ENCODE results near the gene AKAP8. TPM values are rescaled to one million over a fixed set of nuclear protein-coding genes. Genes with fewer than 3 reads are reported as not detected.

AKAP8 gene
- total and polyA plus RNA-seq, 2 experiments from 2014 or later, result 22.4 to 36.5 TPM

DNA sequence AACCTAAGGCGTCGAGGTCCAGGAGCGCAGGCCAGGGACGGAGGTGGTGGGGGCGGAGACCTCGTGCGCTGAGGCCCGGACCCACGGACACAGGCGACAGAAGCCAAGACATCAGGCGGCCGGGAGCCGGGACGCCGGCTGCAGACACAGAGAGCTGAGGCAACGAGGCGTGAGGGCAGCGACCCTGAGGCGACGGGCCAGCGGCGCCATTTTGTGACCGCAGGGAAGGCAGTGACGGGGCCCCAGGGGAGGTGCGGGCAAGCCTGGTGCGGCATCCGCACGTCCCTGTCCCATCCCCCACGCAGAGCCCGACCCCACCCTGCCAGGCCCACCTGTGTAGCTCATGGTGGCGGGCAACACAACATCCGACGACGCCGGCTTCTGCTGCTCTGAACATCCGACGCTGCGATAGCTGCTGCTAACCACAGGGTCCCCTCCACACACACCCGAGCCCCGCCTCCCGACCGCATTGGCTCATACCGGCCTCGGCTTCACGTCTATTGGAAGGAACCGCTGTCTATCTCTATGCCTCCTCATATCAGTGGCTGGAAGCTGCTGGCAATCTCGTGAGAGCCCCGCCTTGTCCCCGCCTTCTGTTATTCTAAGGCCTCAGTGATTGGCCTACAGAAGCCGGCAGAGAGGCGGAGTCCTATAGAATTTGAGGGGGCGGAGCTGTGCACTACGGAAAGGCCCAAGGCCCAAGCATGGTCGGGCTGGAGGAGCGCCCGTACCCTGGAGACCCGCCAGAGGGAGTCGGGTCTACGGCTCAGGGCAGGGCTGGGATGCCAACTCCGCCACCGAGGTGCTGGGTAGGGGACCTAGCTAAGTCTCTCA, 39.2 kb upstream of the AKAP8 start, which contains the start of gene AKAP8L:
AKAP8L (minus strand) TSS at position 410 of the 834 bp plus-strand sequence; CDS start at position 345, 65 bp downstream.
- Mint-ChIP-seq H3K4me1 (peaks cover 10% of the 10 kb centered on the region), H3K4me3 (peak within 1 kb of the TSS; percentile 95), H3K27ac (peak within 1 kb of the TSS; percentile 100), H3K36me3 (ENCODE audit: low read depth) (peaks cover 44% of the 10 kb centered on the region), H3K9me3 (no peaks in the 10 kb centered on the region; the same call in 1 of the 3 replicates), H3K27me3 (ENCODE audit: insufficient read depth, low read depth, poor library complexity) (peaks cover 11% of the 10 kb centered on the region)
- peaks cover 48% of the 10 kb centered on the region for H3K79me2 ChIP-seq (replicated peaks; ENCODE audit: insufficient read depth)
- TF ChIP-seq, protein P1, sequence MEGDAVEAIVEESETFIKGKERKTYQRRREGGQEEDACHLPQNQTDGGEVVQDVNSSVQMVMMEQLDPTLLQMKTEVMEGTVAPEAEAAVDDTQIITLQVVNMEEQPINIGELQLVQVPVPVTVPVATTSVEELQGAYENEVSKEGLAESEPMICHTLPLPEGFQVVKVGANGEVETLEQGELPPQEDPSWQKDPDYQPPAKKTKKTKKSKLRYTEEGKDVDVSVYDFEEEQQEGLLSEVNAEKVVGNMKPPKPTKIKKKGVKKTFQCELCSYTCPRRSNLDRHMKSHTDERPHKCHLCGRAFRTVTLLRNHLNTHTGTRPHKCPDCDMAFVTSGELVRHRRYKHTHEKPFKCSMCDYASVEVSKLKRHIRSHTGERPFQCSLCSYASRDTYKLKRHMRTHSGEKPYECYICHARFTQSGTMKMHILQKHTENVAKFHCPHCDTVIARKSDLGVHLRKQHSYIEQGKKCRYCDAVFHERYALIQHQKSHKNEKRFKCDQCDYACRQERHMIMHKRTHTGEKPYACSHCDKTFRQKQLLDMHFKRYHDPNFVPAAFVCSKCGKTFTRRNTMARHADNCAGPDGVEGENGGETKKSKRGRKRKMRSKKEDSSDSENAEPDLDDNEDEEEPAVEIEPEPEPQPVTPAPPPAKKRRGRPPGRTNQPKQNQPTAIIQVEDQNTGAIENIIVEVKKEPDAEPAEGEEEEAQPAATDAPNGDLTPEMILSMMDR (conservative IDR thresholded peaks at IDR 0.05; ENCODE audit: low read depth in 2 of 2), result peak; percentile 62 to 75
- no peak for TF ChIP-seq NANOG (IDR thresholded peaks at IDR 0.05; ENCODE audit: borderline replicate concordance)
- TF ChIP-seq, protein P2, sequence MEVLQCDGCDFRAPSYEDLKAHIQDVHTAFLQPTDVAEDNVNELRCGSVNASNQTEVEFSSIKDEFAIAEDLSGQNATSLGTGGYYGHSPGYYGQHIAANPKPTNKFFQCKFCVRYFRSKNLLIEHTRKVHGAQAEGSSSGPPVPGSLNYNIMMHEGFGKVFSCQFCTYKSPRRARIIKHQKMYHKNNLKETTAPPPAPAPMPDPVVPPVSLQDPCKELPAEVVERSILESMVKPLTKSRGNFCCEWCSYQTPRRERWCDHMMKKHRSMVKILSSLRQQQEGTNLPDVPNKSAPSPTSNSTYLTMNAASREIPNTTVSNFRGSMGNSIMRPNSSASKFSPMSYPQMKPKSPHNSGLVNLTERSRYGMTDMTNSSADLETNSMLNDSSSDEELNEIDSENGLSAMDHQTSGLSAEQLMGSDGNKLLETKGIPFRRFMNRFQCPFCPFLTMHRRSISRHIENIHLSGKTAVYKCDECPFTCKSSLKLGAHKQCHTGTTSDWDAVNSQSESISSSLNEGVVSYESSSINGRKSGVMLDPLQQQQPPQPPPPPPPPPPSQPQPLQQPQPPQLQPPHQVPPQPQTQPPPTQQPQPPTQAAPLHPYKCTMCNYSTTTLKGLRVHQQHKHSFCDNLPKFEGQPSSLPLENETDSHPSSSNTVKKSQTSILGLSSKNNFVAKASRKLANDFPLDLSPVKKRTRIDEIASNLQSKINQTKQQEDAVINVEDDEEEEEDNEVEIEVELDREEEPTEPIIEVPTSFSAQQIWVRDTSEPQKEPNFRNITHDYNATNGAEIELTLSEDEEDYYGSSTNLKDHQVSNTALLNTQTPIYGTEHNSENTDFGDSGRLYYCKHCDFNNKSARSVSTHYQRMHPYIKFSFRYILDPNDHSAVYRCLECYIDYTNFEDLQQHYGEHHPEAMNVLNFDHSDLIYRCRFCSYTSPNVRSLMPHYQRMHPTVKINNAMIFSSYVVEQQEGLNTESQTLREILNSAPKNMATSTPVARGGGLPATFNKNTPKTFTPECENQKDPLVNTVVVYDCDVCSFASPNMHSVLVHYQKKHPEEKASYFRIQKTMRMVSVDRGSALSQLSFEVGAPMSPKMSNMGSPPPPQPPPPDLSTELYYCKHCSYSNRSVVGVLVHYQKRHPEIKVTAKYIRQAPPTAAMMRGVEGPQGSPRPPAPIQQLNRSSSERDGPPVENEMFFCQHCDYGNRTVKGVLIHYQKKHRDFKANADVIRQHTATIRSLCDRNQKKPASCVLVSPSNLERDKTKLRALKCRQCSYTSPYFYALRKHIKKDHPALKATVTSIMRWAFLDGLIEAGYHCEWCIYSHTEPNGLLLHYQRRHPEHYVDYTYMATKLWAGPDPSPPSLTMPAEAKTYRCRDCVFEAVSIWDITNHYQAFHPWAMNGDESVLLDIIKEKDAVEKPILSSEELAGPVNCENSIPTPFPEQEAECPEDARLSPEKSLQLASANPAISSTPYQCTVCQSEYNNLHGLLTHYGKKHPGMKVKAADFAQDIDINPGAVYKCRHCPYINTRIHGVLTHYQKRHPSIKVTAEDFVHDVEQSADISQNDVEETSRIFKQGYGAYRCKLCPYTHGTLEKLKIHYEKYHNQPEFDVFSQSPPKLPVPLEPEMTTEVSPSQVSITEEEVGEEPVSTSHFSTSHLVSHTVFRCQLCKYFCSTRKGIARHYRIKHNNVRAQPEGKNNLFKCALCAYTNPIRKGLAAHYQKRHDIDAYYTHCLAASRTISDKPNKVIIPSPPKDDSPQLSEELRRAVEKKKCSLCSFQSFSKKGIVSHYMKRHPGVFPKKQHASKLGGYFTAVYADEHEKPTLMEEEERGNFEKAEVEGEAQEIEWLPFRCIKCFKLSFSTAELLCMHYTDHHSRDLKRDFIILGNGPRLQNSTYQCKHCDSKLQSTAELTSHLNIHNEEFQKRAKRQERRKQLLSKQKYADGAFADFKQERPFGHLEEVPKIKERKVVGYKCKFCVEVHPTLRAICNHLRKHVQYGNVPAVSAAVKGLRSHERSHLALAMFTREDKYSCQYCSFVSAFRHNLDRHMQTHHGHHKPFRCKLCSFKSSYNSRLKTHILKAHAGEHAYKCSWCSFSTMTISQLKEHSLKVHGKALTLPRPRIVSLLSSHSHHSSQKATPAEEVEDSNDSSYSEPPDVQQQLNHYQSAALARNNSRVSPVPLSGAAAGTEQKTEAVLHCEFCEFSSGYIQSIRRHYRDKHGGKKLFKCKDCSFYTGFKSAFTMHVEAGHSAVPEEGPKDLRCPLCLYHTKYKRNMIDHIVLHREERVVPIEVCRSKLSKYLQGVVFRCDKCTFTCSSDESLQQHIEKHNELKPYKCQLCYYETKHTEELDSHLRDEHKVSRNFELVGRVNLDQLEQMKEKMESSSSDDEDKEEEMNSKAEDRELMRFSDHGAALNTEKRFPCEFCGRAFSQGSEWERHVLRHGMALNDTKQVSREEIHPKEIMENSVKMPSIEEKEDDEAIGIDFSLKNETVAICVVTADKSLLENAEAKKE (CRISPR knock-in tag; IDR thresholded peaks at IDR 0.05), result no peak
- peak; percentile 72; the same call in 1 of the 2 replicates for TF ChIP-seq CREB1 (CRISPR knock-in tag; IDR thresholded peaks at IDR 0.05; ENCODE audit: low read depth)
- TF ChIP-seq JUNB (IDR thresholded peaks at IDR 0.05; ENCODE audit: unreplicated experiment), result no peak
- no peak for TF ChIP-seq EZH2 (IDR thresholded peaks at IDR 0.05; ENCODE audit: low read depth, unreplicated experiment)
- no peak for TF ChIP-seq ZNF114 (CRISPR knock-in tag; IDR thresholded peaks at IDR 0.05)
- TF ChIP-seq, protein P3, sequence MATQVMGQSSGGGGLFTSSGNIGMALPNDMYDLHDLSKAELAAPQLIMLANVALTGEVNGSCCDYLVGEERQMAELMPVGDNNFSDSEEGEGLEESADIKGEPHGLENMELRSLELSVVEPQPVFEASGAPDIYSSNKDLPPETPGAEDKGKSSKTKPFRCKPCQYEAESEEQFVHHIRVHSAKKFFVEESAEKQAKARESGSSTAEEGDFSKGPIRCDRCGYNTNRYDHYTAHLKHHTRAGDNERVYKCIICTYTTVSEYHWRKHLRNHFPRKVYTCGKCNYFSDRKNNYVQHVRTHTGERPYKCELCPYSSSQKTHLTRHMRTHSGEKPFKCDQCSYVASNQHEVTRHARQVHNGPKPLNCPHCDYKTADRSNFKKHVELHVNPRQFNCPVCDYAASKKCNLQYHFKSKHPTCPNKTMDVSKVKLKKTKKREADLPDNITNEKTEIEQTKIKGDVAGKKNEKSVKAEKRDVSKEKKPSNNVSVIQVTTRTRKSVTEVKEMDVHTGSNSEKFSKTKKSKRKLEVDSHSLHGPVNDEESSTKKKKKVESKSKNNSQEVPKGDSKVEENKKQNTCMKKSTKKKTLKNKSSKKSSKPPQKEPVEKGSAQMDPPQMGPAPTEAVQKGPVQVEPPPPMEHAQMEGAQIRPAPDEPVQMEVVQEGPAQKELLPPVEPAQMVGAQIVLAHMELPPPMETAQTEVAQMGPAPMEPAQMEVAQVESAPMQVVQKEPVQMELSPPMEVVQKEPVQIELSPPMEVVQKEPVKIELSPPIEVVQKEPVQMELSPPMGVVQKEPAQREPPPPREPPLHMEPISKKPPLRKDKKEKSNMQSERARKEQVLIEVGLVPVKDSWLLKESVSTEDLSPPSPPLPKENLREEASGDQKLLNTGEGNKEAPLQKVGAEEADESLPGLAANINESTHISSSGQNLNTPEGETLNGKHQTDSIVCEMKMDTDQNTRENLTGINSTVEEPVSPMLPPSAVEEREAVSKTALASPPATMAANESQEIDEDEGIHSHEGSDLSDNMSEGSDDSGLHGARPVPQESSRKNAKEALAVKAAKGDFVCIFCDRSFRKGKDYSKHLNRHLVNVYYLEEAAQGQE (IDR thresholded peaks at IDR 0.05; ENCODE audit: unreplicated experiment), result peak; percentile 17
- TF ChIP-seq STAT1 (IDR thresholded peaks at IDR 0.05; ENCODE audit: unreplicated experiment), result no peak
- TF ChIP-seq, protein P4, sequence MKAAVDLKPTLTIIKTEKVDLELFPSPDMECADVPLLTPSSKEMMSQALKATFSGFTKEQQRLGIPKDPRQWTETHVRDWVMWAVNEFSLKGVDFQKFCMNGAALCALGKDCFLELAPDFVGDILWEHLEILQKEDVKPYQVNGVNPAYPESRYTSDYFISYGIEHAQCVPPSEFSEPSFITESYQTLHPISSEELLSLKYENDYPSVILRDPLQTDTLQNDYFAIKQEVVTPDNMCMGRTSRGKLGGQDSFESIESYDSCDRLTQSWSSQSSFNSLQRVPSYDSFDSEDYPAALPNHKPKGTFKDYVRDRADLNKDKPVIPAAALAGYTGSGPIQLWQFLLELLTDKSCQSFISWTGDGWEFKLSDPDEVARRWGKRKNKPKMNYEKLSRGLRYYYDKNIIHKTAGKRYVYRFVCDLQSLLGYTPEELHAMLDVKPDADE (IDR thresholded peaks at IDR 0.05), result peak; percentile 45
- TF ChIP-seq EZH2phosphoT487 (IDR thresholded peaks at IDR 0.05; ENCODE audit: unreplicated experiment), result no peak
- no peak for TF ChIP-seq ZNF331 (CRISPR knock-in tag; IDR thresholded peaks at IDR 0.05; ENCODE audit: low read depth)
- TF ChIP-seq POLR2AphosphoS5 (IDR thresholded peaks at IDR 0.05; ENCODE audit: low read depth), result peak; percentile 89
- no peaks in the 10 kb centered on the region for H3K27me3 ChIP-seq (ENCODE audit: insufficient read depth)
- H3K27ac ChIP-seq (ENCODE audit: low read depth), result peak within 1 kb of the TSS; percentile 26; the same call in 1 of the 2 replicates
- peaks cover 9% of the 10 kb centered on the region; the same call in 1 of the 2 replicates for H3K4me1 ChIP-seq (ENCODE audit: insufficient read depth)
- peaks cover 10% of the 10 kb centered on the region; the same call in 1 of the 2 replicates for H3K36me3 ChIP-seq (ENCODE audit: insufficient read depth)
- peak within 1 kb of the TSS; percentile 99 for H3K4me3 ChIP-seq
- no peaks in the 10 kb centered on the region for H3K9me2 ChIP-seq (ENCODE audit: insufficient read depth)
- peaks cover 23% of the 10 kb centered on the region for H3F3A ChIP-seq (replicated peaks; ENCODE audit: low read depth)
- peak within 1 kb of the TSS; percentile 47; the same call in 1 of the 2 replicates for H2AFZ ChIP-seq
- ATAC-seq (peak; percentile 95), DNase-seq (ENCODE audit: low spot score) (peak; percentile 100)
- peaks cover 41% of the 10 kb centered on the region for H4K20me1 ChIP-seq (replicated peaks; ENCODE audit: insufficient read depth)
- H3K4me2 ChIP-seq, result peak within 1 kb of the TSS; percentile 99

Measured in GM23338 (cell line).